Activated T-helper 1 cell treated with anti-CD3 and anti-CD28 coated beads, Interleukin-2, amount 50 U/mL, for 16 hours (primary cell): ENCODE data around the gene MPP4.

Experiments used
- DNase-seq, 2 donors: peaks; one replicate each; pipeline ENCODE4 v3.0.0-alpha.2; 2020; ENCODE audit warnings: low read depth in 1 of 2, low spot score in 1 of 2

Gene MPP4

GRCh38 chr2:201630577-201630976 is 67.9 kb downstream of the MPP4 start:
- no peak for DNase-seq

DNA sequence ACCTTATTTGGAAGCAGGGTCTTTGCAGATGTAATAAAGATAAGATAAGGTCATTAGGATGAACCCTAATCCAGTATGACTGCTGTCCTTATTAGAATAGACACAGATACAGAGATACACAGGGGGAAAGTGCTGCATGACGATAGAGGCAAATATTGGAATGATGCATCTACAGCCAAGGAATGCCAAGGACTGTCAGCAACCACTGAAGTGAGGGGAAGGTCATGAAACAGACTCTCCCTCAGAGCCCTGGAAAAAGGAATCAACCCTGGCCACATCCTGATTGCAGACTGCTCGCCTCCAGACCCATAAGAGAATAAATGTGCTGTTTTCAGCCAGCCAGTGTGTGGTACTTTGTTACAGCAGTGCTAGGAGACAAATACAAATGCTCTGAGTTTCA is 69.9 kb downstream of the MPP4 start:
- no peak for DNase-seq

DNA sequence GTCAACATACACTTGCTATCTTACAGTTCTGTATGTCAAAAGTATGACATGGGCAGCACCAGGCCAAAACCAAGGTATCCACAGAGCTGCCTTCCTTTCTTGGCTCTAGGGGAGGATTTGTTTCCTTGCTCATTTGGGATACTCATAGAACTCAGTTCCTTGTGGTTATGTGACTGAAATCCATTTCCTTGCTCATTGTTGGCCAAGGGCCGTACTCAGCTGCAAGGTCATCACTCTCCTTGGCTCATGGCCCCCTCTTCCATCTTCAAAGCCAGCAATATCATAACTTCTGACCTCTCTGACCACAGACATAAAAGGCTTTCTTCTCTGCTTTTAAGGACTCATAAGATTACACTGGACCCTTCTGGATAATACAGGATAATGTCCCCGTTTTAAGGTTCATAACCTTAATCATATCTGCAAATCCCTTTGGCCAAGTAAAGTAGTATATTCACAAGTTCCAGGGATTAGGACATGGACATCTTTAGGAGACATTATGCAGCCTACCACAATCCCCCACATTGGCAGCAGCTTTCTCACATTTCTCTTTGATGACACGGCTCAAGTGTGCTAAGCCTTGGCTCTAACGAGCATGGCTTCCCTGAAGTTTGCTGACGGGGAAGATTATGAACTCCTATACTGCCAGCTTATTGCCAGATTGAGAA is 76.0 kb downstream of the MPP4 start:
- DNase-seq: no peak

GRCh38 chr2:201621293-201621999 is 77.0 kb downstream of the MPP4 start:
- no peak for DNase-seq

- no peak for DNase-seq
Observed at GRCh38 chr2:201618744-201619662, 79.4 kb downstream of the MPP4 start.

DNA sequence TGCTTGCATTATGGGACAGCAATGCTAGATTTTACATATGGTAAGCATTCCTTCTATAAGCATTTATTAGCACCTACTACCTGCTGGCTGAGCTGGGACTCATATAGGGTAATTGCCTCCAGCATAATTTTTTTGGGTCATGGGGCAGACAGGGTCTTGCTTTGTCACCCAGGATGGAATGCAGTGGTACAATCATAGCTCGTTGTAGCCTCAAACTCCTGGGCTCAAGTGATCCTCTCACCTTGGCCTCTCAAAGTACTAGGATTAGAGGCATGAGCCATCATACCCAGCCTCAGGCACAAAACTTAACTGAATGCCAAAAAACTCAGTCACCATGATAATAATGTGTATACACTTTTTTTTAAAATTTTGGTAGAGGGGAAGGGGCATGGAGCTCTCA is 90.4 kb downstream of the MPP4 start:
- no peak for DNase-seq

GRCh38 chr2:201607568-201607967 is 90.9 kb downstream of the MPP4 start:
- DNase-seq: no peak

DNA sequence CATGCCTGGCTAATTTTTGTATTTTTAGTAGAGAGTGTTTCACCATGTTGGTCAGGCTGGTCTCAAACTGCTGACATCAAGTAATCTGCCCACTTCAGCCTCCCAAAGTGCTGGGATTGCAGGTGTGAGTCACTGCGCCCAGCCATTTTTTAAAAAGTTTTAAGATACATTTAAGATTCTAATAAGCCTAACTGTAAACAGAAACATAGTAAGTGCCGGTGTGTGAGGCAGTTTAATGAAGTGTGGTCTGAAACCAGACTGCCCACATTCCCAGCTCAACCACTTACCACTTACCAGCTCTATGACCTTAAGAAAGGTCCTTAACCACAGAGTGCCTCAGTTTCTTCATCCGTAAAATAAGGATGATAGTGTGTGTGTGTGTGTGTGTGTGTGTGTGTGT is 97.5 kb downstream of the MPP4 start:
- no peak for DNase-seq

DNA sequence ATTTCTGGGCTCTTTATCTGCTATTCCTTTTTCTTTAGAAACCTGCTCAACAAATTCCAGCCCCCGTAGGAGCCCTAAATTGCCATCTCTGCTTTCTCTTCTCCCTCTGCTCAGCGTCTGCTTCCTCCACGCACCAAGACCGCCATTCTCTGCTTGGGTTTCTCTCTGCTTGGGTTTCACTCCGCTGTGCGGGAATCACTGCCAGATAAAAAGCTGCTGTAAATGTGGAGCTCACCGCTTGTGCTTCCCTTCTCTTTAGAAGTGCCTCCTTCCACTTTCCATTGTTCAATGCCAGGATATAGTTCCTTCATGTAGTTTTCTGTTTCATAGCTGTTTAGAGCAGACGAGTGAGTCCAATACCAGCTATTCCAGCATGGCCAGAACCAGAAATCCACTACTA is 101.0 kb downstream of the MPP4 start:
- no peak for DNase-seq
